GM23248 (cell line): ENCODE results near the gene ADIRF. TPM values are rescaled to one million over a fixed set of nuclear protein-coding genes. Genes with fewer than 3 reads are reported as not detected.

Source experiments
- DNase-seq: peaks from one replicate; pipeline ENCODE4 v3.0.0-alpha.2; 2015
- H2AFZ ChIP-seq: fragments of 200-600 bp; sonication (generic); 2 replicates; pipeline ENCODE4 v1.6.1; 2016; ENCODE audit warnings: antibody characterized with exemption
- H3F3A ChIP-seq: fragments of 200-600 bp; sonication (generic); 2 replicates; pipeline ENCODE4 v1.6.1; 2016; ENCODE audit warnings: mild to moderate bottlenecking, antibody characterized with exemption, mixed run types; ENCODE audit not compliant: insufficient read depth
- H3K27ac ChIP-seq: fragments of 200-600 bp; sonication (generic); 2 replicates; pipeline ENCODE4 v1.5.1; 2016; ENCODE audit warnings: mild to moderate bottlenecking
- H3K27me3 ChIP-seq: fragments of 200-600 bp; sonication (generic); replicated peaks from 2 replicates; pipeline ENCODE4 v1.6.1; 2016; ENCODE audit warnings: mild to moderate bottlenecking; ENCODE audit not compliant: insufficient read depth
- H3K36me3 ChIP-seq: fragments of 200-600 bp; sonication (generic); 2 replicates; pipeline ENCODE4 v1.6.1; 2016; ENCODE audit warnings: low read depth, mild to moderate bottlenecking
- H3K4me1 ChIP-seq: fragments of 200-600 bp; sonication (generic); 2 replicates; pipeline ENCODE4 v1.6.1; 2016; ENCODE audit warnings: mild to moderate bottlenecking; ENCODE audit not compliant: insufficient read depth
- H3K4me2 ChIP-seq: fragments of 200-600 bp; sonication (generic); one replicate; pipeline ENCODE4 v1.6.1; 2016; ENCODE audit warnings: mild to moderate bottlenecking; ENCODE audit not compliant: unreplicated experiment
- H3K4me3 ChIP-seq: fragments of 200-600 bp; sonication (generic); 2 replicates; pipeline ENCODE4 v1.5.1; 2016; ENCODE audit warnings: mild to moderate bottlenecking
- H3K79me2 ChIP-seq: fragments of 200-600 bp; sonication (generic); 2 replicates; pipeline ENCODE4 v1.6.1; 2016; ENCODE audit warnings: mild to moderate bottlenecking; ENCODE audit not compliant: insufficient read depth
- H3K9ac ChIP-seq: fragments of 200-600 bp; sonication (generic); 2 replicates; pipeline ENCODE4 v1.6.1; 2016; ENCODE audit warnings: mild to moderate bottlenecking
- H3K9me2 ChIP-seq: fragments of 200-600 bp; sonication (generic); 2 replicates; pipeline ENCODE4 v1.6.1; 2016; ENCODE audit warnings: mixed run types, mild to moderate bottlenecking, moderate library complexity; ENCODE audit not compliant: insufficient read depth
- H3K9me3 ChIP-seq: fragments of 200-600 bp; sonication (generic); one replicate; pipeline ENCODE4 v1.6.1; 2017; ENCODE audit warnings: low read depth
- H4K20me1 ChIP-seq: fragments of 200-600 bp; sonication (generic); 2 replicates; pipeline ENCODE4 v1.6.0; 2016; ENCODE audit not compliant: insufficient read depth
- EZH2 ChIP-seq: fragments of 200-600 bp; sonication (generic); IDR thresholded peaks from 2 replicates; pipeline ENCODE4 v1.6.1; 2018; ENCODE audit warnings: antibody characterized with exemption, mild to moderate bottlenecking; ENCODE audit not compliant: insufficient read depth, poor library complexity, severe bottlenecking
- EZH2phosphoT487 ChIP-seq: fragments of 200-600 bp; sonication (generic); IDR thresholded peaks from 2 replicates; pipeline ENCODE4 v1.6.1; 2018; ENCODE audit warnings: antibody characterized with exemption, moderate library complexity, mild to moderate bottlenecking, low read depth; ENCODE audit not compliant: insufficient read depth
- WGBS, 2 experiments: methylation state at CpG; one replicate each; pipeline ENCODE4 v1.1.6; 2015 to 2017; ENCODE audit warnings: low lambda C conversion rate in 2 of 2, low coverage in 1 of 2; ENCODE audit errors: missing lambda C conversion rate in 2 of 2; 5-methylcytosine and 5-hydroxymethylcytosine counted together
- in situ Hi-C: fragments of 300-500 bp; cut with MboI; formaldehyde crosslinking; loops from 2 replicates; pipeline ENCODE4 v1.15.0; 2020
- polyA plus RNA-seq: library from polyadenylated mRNA; unstranded; fragments of >200 nt; fragmentation: Nextera tagmentation; extraction: Ambion mirVana; gene quantifications from 2 replicates; pipeline ENCODE4 v1.2.1, GENCODE V29; 2016
- total RNA-seq: library from RNA; depleted of rRNA; stranded (reverse); fragments of >200 nt; shearing (Covaris generic); gene quantifications from 2 replicates; pipeline ENCODE4 v1.2.3, GENCODE V29; 2014

Gene ADIRF
- total and polyA plus RNA-seq, 2 experiments from 2014 or later, result 17.6 to 175 TPM

- no peak overlapping the region for H3K4me2 ChIP-seq
- no peaks in the 10 kb centered on the region for H3K79me2 ChIP-seq
- H3K27me3 ChIP-seq, result no peaks in the 10 kb centered on the region
- no peak for DNase-seq
- no peaks in the 10 kb centered on the region for H3K9me2 ChIP-seq
- in situ Hi-C loops, result no loop called here
- H3F3A ChIP-seq, result no peaks in the 10 kb centered on the region
- no peak overlapping the region for H3K9ac ChIP-seq
- H3K27ac ChIP-seq, result no peak overlapping the region
- no peak overlapping the region for H2AFZ ChIP-seq
- WGBS, 2 experiments, result 81 to 86% methylated on average over 7 of the region's 7 CpGs
- no peak overlapping the region for H3K4me3 ChIP-seq
- no peaks in the 10 kb centered on the region for H4K20me1 ChIP-seq
- H3K4me1 ChIP-seq, result peaks cover 22% of the 10 kb centered on the region
- no peaks in the 10 kb centered on the region for H3K36me3 ChIP-seq
- no peaks in the 10 kb centered on the region for H3K9me3 ChIP-seq
- TF ChIP-seq EZH2phosphoT487 (no peak), EZH2 (no peak)
Observed at GRCh38 chr10:86956195-86956847, 12.0 kb upstream of the ADIRF start.

GRCh38 chr10:86956848-86957448 is 11.3 kb upstream of the ADIRF start:
- DNase-seq, result no peak
- Histone ChIP-seq H3K27me3 (no peaks in the 10 kb centered on the region), H4K20me1 (no peaks in the 10 kb centered on the region), H3K4me3 (no peak overlapping the region), H3K79me2 (no peaks in the 10 kb centered on the region), H3K27ac (no peak overlapping the region), H3K4me2 (no peak overlapping the region), H3K9ac (no peak overlapping the region), H3K9me2 (no peaks in the 10 kb centered on the region), H3K36me3 (no peaks in the 10 kb centered on the region), H3K9me3 (no peaks in the 10 kb centered on the region), H2AFZ (no peak overlapping the region), H3F3A (no peaks in the 10 kb centered on the region), H3K4me1 (peaks cover 22% of the 10 kb centered on the region)
- no peak for TF ChIP-seq EZH2phosphoT487
- no peak for TF ChIP-seq EZH2
- in situ Hi-C loops, result no loop called here
- WGBS, 2 experiments, result 68 to 79% methylated on average over 6 to 7 of the region's 7 CpGs

GRCh38 chr10:86957471-86958115 is 10.7 kb upstream of the ADIRF start, which contains the start of gene MMRN2:
TSS of gene MMRN2 (minus strand) at chr10:86957615. CDS start at chr10:86957541, 74 bp downstream.
- no peaks in the 10 kb centered on the region for H3K79me2 ChIP-seq
- H3K9me2 ChIP-seq, result no peaks in the 10 kb centered on the region
- no peak within 1 kb of the TSS for H3K27ac ChIP-seq
- TF ChIP-seq EZH2phosphoT487 (no peak), EZH2 (no peak)
- DNase-seq, result no peak
- no peak within 1 kb of the TSS for H3K9ac ChIP-seq
- H3F3A ChIP-seq, result no peaks in the 10 kb centered on the region
- in situ Hi-C loops, result no loop called here
- no peaks in the 10 kb centered on the region for H3K27me3 ChIP-seq
- peaks cover 22% of the 10 kb centered on the region for H3K4me1 ChIP-seq
- H2AFZ ChIP-seq, result no peak within 1 kb of the TSS
- no peak within 1 kb of the TSS for H3K4me2 ChIP-seq
- H3K36me3 ChIP-seq, result no peaks in the 10 kb centered on the region
- H3K9me3 ChIP-seq, result no peaks in the 10 kb centered on the region
- 85 to 95% methylated on average over 9 of the region's 9 CpGs for WGBS, 2 experiments
- H4K20me1 ChIP-seq, result no peaks in the 10 kb centered on the region
- H3K4me3 ChIP-seq, result no peak within 1 kb of the TSS

GRCh38 chr10:86958116-86958900 is 10.0 kb upstream of the ADIRF start, which contains the start of gene SNCG:
TSS of gene SNCG (plus strand) at chr10:86958599. CDS start at chr10:86958698, 99 bp downstream.
- Histone ChIP-seq H3K4me1 (peaks cover 22% of the 10 kb centered on the region), H3F3A (no peaks in the 10 kb centered on the region), H3K27ac (no peak within 1 kb of the TSS), H3K27me3 (no peaks in the 10 kb centered on the region), H3K36me3 (no peaks in the 10 kb centered on the region), H3K4me2 (peak within 1 kb of the TSS; percentile 42), H3K9me2 (no peaks in the 10 kb centered on the region), H3K9ac (peak within 1 kb of the TSS; percentile 15; the same call in 1 of the 2 replicates), H3K79me2 (no peaks in the 10 kb centered on the region), H2AFZ (peak within 1 kb of the TSS; percentile 25; the same call in 1 of the 2 replicates), H4K20me1 (no peaks in the 10 kb centered on the region), H3K9me3 (no peaks in the 10 kb centered on the region), H3K4me3 (no peak within 1 kb of the TSS)
- no peak for TF ChIP-seq EZH2
- no peak for TF ChIP-seq EZH2phosphoT487
- peak; percentile 40 for DNase-seq
- WGBS, 2 experiments, result 41 to 45% methylated on average over 21 of the region's 22 CpGs
- in situ Hi-C loops, result no loop called here
